HEK293T (cell line): ENCODE results near the gene NT5C1B.

Experiments used
- CTCF ChIA-PET: fragments of 350-600 bp; formaldehyde crosslinking; extraction: SDS; loops from one replicate; lab custom pipeline; 2021; ENCODE audit warnings: antibody characterized with exemption, inconsistent platforms; lab: Yijun Ruan, JAX
- POLR2A ChIA-PET: fragments of 350-600 bp; formaldehyde crosslinking; extraction: SDS; loops from one replicate; lab custom pipeline; 2020; ENCODE audit warnings: antibody characterized with exemption, inconsistent platforms; lab: Yijun Ruan, JAX
- DNase-seq: peaks from one replicate; pipeline ENCODE4 v3.0.0; 2012; ENCODE audit warnings: mixed read lengths; ENCODE audit errors: extremely low spot score
- ARNT ChIP-seq: fragments of 450-650 bp; IDR thresholded peaks from 2 replicates; pipeline ENCODE4 v1.6.1; 2017; ENCODE audit warnings: mild to moderate bottlenecking
- BHLHE40 ChIP-seq: fragments of 450-650 bp; IDR thresholded peaks from 2 replicates; pipeline ENCODE4 v1.6.1; 2016; ENCODE audit warnings: mild to moderate bottlenecking, moderate library complexity, borderline replicate concordance
- CTBP1 ChIP-seq: fragments of 450-650 bp; IDR thresholded peaks from 2 replicates; pipeline ENCODE4 v1.6.1; 2016; ENCODE audit warnings: borderline replicate concordance
- ELF4 ChIP-seq: fragments of 450-650 bp; IDR thresholded peaks from 2 replicates; pipeline ENCODE4 v1.6.1; 2017; ENCODE audit warnings: antibody characterized with exemption
- FOXA1 ChIP-seq: fragments of 450-650 bp; IDR thresholded peaks from 2 replicates; pipeline ENCODE4 v1.6.1; 2016; ENCODE audit warnings: mild to moderate bottlenecking
- FOXK2 ChIP-seq: fragments of 450-650 bp; IDR thresholded peaks from 2 replicates; pipeline ENCODE4 v1.6.1; 2016; ENCODE audit warnings: mild to moderate bottlenecking
- FOXM1 ChIP-seq: fragments of 450-650 bp; IDR thresholded peaks from 2 replicates; pipeline ENCODE4 v1.6.1; 2017; ENCODE audit warnings: mild to moderate bottlenecking, borderline replicate concordance
- HDGF ChIP-seq: fragments of 450-650 bp; IDR thresholded peaks from 2 replicates; pipeline ENCODE4 v1.6.1; 2017; ENCODE audit warnings: antibody characterized with exemption, borderline replicate concordance
- L3MBTL2 ChIP-seq: fragments of 450-650 bp; conservative IDR thresholded peaks from 2 replicates; pipeline ENCODE4 v1.6.1; 2016; ENCODE audit warnings: mild to moderate bottlenecking
- LEF1 ChIP-seq: fragments of 450-650 bp; IDR thresholded peaks from 2 replicates; pipeline ENCODE4 v1.6.1; 2017; ENCODE audit warnings: mild to moderate bottlenecking, borderline replicate concordance
- NFRKB ChIP-seq: fragments of 450-650 bp; IDR thresholded peaks from 2 replicates; pipeline ENCODE4 v1.6.1; 2016; ENCODE audit warnings: mild to moderate bottlenecking, moderate library complexity
- SP1 ChIP-seq: fragments of 450-650 bp; IDR thresholded peaks from 2 replicates; pipeline ENCODE4 v1.6.1; 2017
- SUZ12 ChIP-seq: fragments of 450-650 bp; IDR thresholded peaks from 2 replicates; pipeline ENCODE4 v1.6.1; 2016; ENCODE audit warnings: mild to moderate bottlenecking
- TARDBP ChIP-seq: fragments of 450-650 bp; IDR thresholded peaks from 2 replicates; pipeline ENCODE4 v1.6.1; 2016
- ZNF384 ChIP-seq: fragments of 450-650 bp; IDR thresholded peaks from 2 replicates; pipeline ENCODE4 v1.6.1; 2016
- TF ChIP-seq, protein P1 (sequence below): fragments of 450-650 bp; IDR thresholded peaks from 2 replicates; pipeline ENCODE4 v1.6.1; 2016

The NT5C1B gene

GRCh38 chr2:18560797-18561085 is 28.6 kb downstream of the NT5C1B start:
- TF ChIP-seq ARNT (no peak), ELF4 (peak; percentile 26; the same call in 1 of the 2 replicates)
- POLR2A ChIA-PET = interaction anchor here (0.7 to 1.3 kb wide), 6 partner anchors 8 to 50 kb away, joined by 3 to 7 read pairs (median 4); no protein-coding TSS in a partner anchor
- no peak for DNase-seq
- CTCF ChIA-PET = interaction anchor here (0.7 to 1.3 kb wide), 3 partner anchors 9 to 800 kb away, joined by 3 to 4 read pairs (median 4); no protein-coding TSS in a partner anchor

- TF ChIP-seq ELF4 = no peak
- no peak for TF ChIP-seq BHLHE40
- no peak for TF ChIP-seq CTBP1
- no peak for TF ChIP-seq ARNT
- TF ChIP-seq FOXA1 = no peak
- TF ChIP-seq TARDBP = no peak
- no peak for TF ChIP-seq LEF1
- TF ChIP-seq HDGF = no peak
- no peak for TF ChIP-seq ZNF384
- no peak for TF ChIP-seq NFRKB
- TF ChIP-seq FOXK2 = no peak
- no peak for TF ChIP-seq L3MBTL2
- no peak for TF ChIP-seq FOXM1
- no peak for TF ChIP-seq SP1
- TF ChIP-seq, protein P1, sequence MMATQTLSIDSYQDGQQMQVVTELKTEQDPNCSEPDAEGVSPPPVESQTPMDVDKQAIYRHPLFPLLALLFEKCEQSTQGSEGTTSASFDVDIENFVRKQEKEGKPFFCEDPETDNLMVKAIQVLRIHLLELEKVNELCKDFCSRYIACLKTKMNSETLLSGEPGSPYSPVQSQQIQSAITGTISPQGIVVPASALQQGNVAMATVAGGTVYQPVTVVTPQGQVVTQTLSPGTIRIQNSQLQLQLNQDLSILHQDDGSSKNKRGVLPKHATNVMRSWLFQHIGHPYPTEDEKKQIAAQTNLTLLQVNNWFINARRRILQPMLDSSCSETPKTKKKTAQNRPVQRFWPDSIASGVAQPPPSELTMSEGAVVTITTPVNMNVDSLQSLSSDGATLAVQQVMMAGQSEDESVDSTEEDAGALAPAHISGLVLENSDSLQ = no peak
- CTCF ChIA-PET = interaction anchor here (0.7 to 1.3 kb wide), 3 partner anchors 10 to 800 kb away, joined by 3 to 4 read pairs (median 4); no protein-coding TSS in a partner anchor
- peak; percentile 87 for DNase-seq
- POLR2A ChIA-PET = interaction anchor here (0.7 to 1.3 kb wide), 9 partner anchors 8 to 51 kb away, joined by 3 to 7 read pairs (median 3); no protein-coding TSS in a partner anchor
Observed at GRCh38 chr2:18560031-18560796, 29.2 kb downstream of the NT5C1B start, which contains the start of gene RDH14. TSS of gene RDH14 (minus strand) at chr2:18560653. CDS start at chr2:18560572, 81 bp downstream.

- DNase-seq = peak; percentile 8
- ChIA-PET POLR2A (interaction anchor here (0.8 to 1.3 kb wide), 4 partner anchors 13 to 50 kb away, joined by 3 read pairs; no protein-coding TSS in a partner anchor), CTCF (interaction anchor here (1.3 kb wide), 1 partner anchor 40 kb away, joined by 3 read pairs; no protein-coding TSS in a partner anchor)
- 0 out of 2 replicates have a peak, but pooled peaks have one; percentile 14 for TF ChIP-seq L3MBTL2
- no peak for TF ChIP-seq ZNF384
Observed at GRCh38 chr2:18559531-18560030, 29.8 kb downstream of the NT5C1B start.

- ChIA-PET POLR2A (no interaction called here), CTCF (no interaction called here)
- TF ChIP-seq FOXM1 = no peak
- no peak for DNase-seq
Observed at GRCh38 chr2:18558458-18558857, 30.9 kb downstream of the NT5C1B start.

- no peak for DNase-seq
- POLR2A ChIA-PET = no interaction called here
- CTCF ChIA-PET = no interaction called here
- TF ChIP-seq LEF1 = no peak
- TF ChIP-seq SP1 = no peak
- no peak for TF ChIP-seq BHLHE40
- no peak for TF ChIP-seq L3MBTL2
- TF ChIP-seq SUZ12 = no peak
- no peak for TF ChIP-seq ELF4
- no peak for TF ChIP-seq HDGF
Observed at GRCh38 chr2:18557121-18557520, 32.2 kb downstream of the NT5C1B start.

DNA sequence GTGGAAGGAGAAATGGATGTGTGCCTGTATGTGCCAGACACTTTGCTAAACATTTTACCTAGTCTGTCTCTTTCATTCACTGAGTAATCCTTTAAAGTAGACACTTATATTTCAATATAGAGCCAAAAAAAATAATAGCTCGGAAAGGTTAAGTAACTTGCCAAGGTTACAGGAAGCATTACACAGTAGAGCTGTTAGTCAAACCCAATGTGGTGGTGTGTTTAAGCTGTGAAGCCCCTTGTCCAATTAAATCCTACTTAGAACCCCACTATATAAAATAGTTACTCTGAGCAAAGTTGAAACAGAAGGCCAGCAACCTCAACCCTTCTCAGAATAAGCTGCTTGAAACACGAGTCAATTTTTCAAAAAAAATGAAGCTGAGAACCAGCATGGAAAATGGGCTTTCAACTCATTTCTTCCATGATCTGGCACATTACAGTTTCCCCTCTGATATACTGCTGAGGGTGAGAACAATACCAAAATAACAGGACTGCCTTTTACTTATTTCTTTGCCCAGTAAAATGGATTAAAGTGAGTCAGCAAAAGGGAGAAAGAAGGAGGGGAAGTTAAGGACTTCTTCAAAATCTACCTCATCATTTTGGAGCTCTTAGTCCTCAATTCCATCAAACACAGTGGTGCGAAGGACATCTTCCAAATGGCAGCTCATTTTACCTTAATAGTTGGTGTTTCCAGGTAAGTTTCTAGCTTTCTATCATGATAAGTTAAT is 36.9 kb downstream of the NT5C1B start:
- DNase-seq = no peak
- CTCF ChIA-PET = interaction anchor here (1.0 to 1.1 kb wide), 2 partner anchors 14 to 32 kb away, joined by 3 to 4 read pairs; no protein-coding TSS in a partner anchor
- no peak for TF ChIP-seq FOXA1
- no peak for TF ChIP-seq NFRKB
- TF ChIP-seq ARNT = no peak
- no peak for TF ChIP-seq CTBP1
- no peak for TF ChIP-seq FOXM1
- TF ChIP-seq TARDBP = no peak
- TF ChIP-seq BHLHE40 = no peak
- no peak for TF ChIP-seq L3MBTL2
- TF ChIP-seq LEF1 = no peak
- TF ChIP-seq HDGF = no peak
- TF ChIP-seq ELF4 = no peak
- TF ChIP-seq SP1 = no peak
- TF ChIP-seq SUZ12 = no peak
- POLR2A ChIA-PET = interaction anchor here (1.4 kb wide), 1 partner anchor 8 kb away, joined by 4 read pairs; the partner anchor contains the start of gene RDH14

DNA sequence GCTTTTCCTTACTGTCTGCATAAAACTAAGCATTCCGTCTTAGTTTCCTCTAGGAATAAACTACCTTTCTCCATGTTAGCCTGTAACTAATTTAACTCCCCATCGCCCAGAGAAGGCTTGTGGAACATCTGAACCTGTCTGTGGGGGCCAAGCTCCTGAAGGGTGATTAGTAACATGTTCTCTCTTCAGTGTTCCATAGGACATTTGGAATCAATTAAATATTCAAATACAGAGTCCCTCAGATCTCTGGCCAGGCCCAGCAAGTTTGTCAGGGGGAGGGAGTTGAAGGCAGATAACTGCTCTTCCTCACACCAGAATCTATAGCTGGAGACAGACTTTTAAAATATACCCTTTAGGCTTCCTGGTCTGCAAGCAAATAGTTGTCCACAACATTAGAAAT is 37.7 kb downstream of the NT5C1B start:
- CTCF ChIA-PET = no interaction called here
- no peak for DNase-seq

More for the DNA sequence above, 37.7 kb downstream of the NT5C1B start:
- TF ChIP-seq FOXK2 = no peak
- no peak for TF ChIP-seq LEF1
- no peak for TF ChIP-seq ZNF384
- TF ChIP-seq ARNT = no peak
- TF ChIP-seq ELF4 = no peak
- TF ChIP-seq NFRKB = no peak
- TF ChIP-seq CTBP1 = no peak
- TF ChIP-seq SP1 = no peak
- TF ChIP-seq SUZ12 = no peak
- no peak for TF ChIP-seq L3MBTL2
- TF ChIP-seq HDGF = no peak
- no peak for TF ChIP-seq FOXA1
- TF ChIP-seq TARDBP = no peak
- TF ChIP-seq, protein P1 = no peak
- TF ChIP-seq FOXM1 = no peak
- TF ChIP-seq BHLHE40 = no peak
- POLR2A ChIA-PET = interaction anchor here (1.4 kb wide), 1 partner anchor 9 kb away, joined by 4 read pairs; the partner anchor contains the start of gene RDH14
